Measurements from ENCODE around the gene BACH2. TPM values are rescaled to one million over a fixed set of nuclear protein-coding genes. Genes with fewer than 3 reads are reported as not detected.

Gene BACH2
- total and polyA plus RNA-seq, 2 of the 4 experiments (the other 2 are of a cell fraction) = 1.3 to 1.4 TPM

DNA sequence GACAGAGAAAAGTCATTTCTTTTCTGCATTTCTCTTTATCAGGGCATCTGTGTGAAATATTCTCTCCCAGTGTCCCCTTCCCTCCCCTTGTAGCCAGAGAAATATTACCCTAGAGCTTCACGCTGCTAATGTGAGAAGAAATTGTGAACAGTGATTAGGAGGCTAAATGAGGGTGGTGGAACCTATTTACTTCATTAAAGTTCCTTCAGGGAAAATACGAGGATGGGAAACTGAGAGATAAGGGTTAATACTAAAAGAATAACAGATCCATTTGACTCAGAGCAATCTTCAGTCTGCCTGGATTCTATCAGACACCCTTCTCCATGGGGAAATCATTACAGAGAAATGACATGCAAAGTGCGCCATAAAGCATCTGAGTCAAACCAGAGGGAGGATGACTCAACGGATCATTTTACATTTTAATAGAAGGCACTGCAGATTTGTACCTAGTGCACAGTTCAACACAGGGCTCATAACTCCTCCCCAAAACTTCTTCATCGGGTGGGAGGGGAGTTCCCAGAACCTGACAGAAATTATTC, 271.1 kb downstream of the BACH2 start:
- in situ Hi-C loops (cut with MboI; ENCODE audit: low sequenced_read_pairs) = no loop called here
- Histone ChIP-seq H3K4ac (ENCODE audit: low read depth, low read length) (peak overlapping the region; percentile 51; the same call in 1 of the 2 replicates), H2BK5ac (ENCODE audit: low read depth, low read length, poor library complexity, severe bottlenecking) (peak overlapping the region; percentile 43), H3K4me3 (ENCODE audit: insufficient read depth, low read depth, low read length) (no peak overlapping the region), H3K79me1 (ENCODE audit: low read depth in 1 of 2, low read length in 2 of 2) (no peaks in the 10 kb centered on the region), H3K36me3 (ENCODE audit: control insufficient read depth, insufficient read depth, low read length) (no peaks in the 10 kb centered on the region), H2BK15ac (ENCODE audit: low read depth, low read length) (0 out of 3 replicates have a peak overlapping the region, but pooled peaks have one; percentile 13), H2AK5ac (ENCODE audit: low read depth, low read length) (no peak overlapping the region), H3K9me1 (ENCODE audit: insufficient read depth, low read length) (no peaks in the 10 kb centered on the region; the same call in none of the 2 replicates), H2AFZ (replicated peaks; ENCODE audit: low read length, poor library complexity) (no peak overlapping the region), H4K20me1 (ENCODE audit: insufficient read depth, low read length) (no peaks in the 10 kb centered on the region), H3K18ac (ENCODE audit: low read depth, low read length) (peak overlapping the region; percentile 89; the same call in 1 of the 2 replicates), H3K27ac (ENCODE audit: insufficient read depth, low read length) (peak overlapping the region; percentile 19; the same call in 1 of the 2 replicates), H3K27me3 (ENCODE audit: control insufficient read depth, insufficient read depth, low read length) (no peaks in the 10 kb centered on the region), H3K9me3 (ENCODE audit: control insufficient read depth, insufficient read depth, low read length) (no peaks in the 10 kb centered on the region), H3K56ac (ENCODE audit: extremely low read depth, insufficient read depth, low read length) (no peak overlapping the region), H3K23ac (ENCODE audit: low read depth, low read length) (no peak overlapping the region), H4K8ac (ENCODE audit: low read depth in 2 of 2, low read length in 2 of 2) (peak overlapping the region in 1 of 2 experiments; percentile 1; a peak in 2 of 4 replicates), H2BK120ac (ENCODE audit: low read depth, low read length) (peak overlapping the region; percentile 47; the same call in 1 of the 2 replicates), H3K4me1 (ENCODE audit: control insufficient read depth, insufficient read depth, low read length) (peaks cover 4% of the 10 kb centered on the region), H4K5ac (ENCODE audit: low read depth, low read length) (no peak overlapping the region), H3K14ac (replicated peaks; ENCODE audit: low read depth, low read length) (no peak overlapping the region; the same call in 1 of the 2 replicates), H3K4me2 (ENCODE audit: low read depth, low read length) (peak overlapping the region; percentile 70), H2BK20ac (ENCODE audit: low read depth, low read length) (no peak overlapping the region; the same call in 1 of the 2 replicates), H4K91ac (ENCODE audit: insufficient read depth, low read depth, low read length) (no peak overlapping the region), H2AK9ac (replicated peaks; ENCODE audit: low read depth, low read length, poor library complexity) (no peak overlapping the region), H3K9ac (ENCODE audit: low read depth, low read length) (no peak overlapping the region; the same call in 1 of the 2 replicates)
- dilution Hi-C loops (cut with HindIII; ENCODE audit: low sequenced_read_pairs, unreplicated experiment) = no loop called here
- ChIA-PET POLR2A (ENCODE audit: unreplicated experiment) (no interaction called here), CTCF (interaction anchor here (1.0 kb wide), 1 partner anchor 85 kb away, joined by 4 read pairs; no protein-coding TSS in a partner anchor)
- no TSS peak for BruUV-seq (replicated peaks)
- ATAC-seq (ENCODE audit: low read depth) (peak; percentile 99), DNase-seq (peak; percentile 97)
- no CpG with 5 or more reads among the region's 5 CpGs for WGBS, 2 experiments (ENCODE audit: extremely low coverage in 2 of 2, insufficient read length in 1 of 2)
- intact Hi-C loops (cut with micrococcal nuclease) = no loop called here
- TF ChIP-seq BHLHE40 (IDR thresholded peaks at IDR 0.05; ENCODE audit: low read depth, low read length) = peak; percentile 45; the same call in 1 of the 2 replicates
- no peak for TF ChIP-seq MXI1 (IDR thresholded peaks at IDR 0.05; ENCODE audit: borderline replicate concordance, low read depth, low read length)
- peak; percentile 96 for TF ChIP-seq FOS (IDR thresholded peaks at IDR 0.05; ENCODE audit: low read depth, low read length)
- TF ChIP-seq SMC3 (IDR thresholded peaks at IDR 0.05; ENCODE audit: low read depth, low read length) = no peak
- TF ChIP-seq CEBPB (IDR thresholded peaks at IDR 0.05; ENCODE audit: low read depth, low read length) = peak; percentile 74; the same call in 1 of the 2 replicates
- no peak for TF ChIP-seq RCOR1 (IDR thresholded peaks at IDR 0.05; ENCODE audit: insufficient replicate concordance, low read length)
- TF ChIP-seq, protein P1, sequence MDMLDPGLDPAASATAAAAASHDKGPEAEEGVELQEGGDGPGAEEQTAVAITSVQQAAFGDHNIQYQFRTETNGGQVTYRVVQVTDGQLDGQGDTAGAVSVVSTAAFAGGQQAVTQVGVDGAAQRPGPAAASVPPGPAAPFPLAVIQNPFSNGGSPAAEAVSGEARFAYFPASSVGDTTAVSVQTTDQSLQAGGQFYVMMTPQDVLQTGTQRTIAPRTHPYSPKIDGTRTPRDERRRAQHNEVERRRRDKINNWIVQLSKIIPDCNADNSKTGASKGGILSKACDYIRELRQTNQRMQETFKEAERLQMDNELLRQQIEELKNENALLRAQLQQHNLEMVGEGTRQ (IDR thresholded peaks at IDR 0.05; ENCODE audit: low read depth, low read length) = no peak
- TF ChIP-seq NFE2L2 (IDR thresholded peaks at IDR 0.05; ENCODE audit: low read depth, low read length) = peak; percentile 57; the same call in 1 of the 2 replicates
